ENCODE data around the gene TMEM171. TPM values are rescaled to one million over a fixed set of nuclear protein-coding genes. Genes with fewer than 3 reads are reported as not detected.

Gene TMEM171
- total RNA-seq, 2 donors from 2014 or later, result not detected

GRCh38 chr5:73170522-73170921 lies 50.1 kb downstream of the TMEM171 start:
- no peak for TF ChIP-seq POLR2A (IDR thresholded peaks at IDR 0.05)
- TF ChIP-seq CTCF (IDR thresholded peaks at IDR 0.05), result peak in 1 of 4 experiments; percentile 22
- DNase-seq (ENCODE audit: low spot score), result no peak
- H3K4me1 ChIP-seq (replicated peaks), result no peaks in the 10 kb centered on the region
- H3K27ac ChIP-seq, result no peak overlapping the region
- H3K27me3 ChIP-seq (replicated peaks; ENCODE audit: insufficient read depth), result no peaks in the 10 kb centered on the region
- H3K4me3 ChIP-seq, result no peak overlapping the region
- no peaks in the 10 kb centered on the region for H3K36me3 ChIP-seq
- intact Hi-C loops (cut with DNase I), result no loop called here
- no peaks in the 10 kb centered on the region for H3K9me3 ChIP-seq

- no peak for DNase-seq (ENCODE audit: low spot score)
- intact Hi-C loops (cut with DNase I), result no loop called here
- H3K36me3 ChIP-seq, result no peaks in the 10 kb centered on the region
- H3K4me1 ChIP-seq (replicated peaks), result no peaks in the 10 kb centered on the region
- no peak for TF ChIP-seq POLR2A (IDR thresholded peaks at IDR 0.05)
- no peak for TF ChIP-seq POLR2AphosphoS5 (IDR thresholded peaks at IDR 0.05)
- TF ChIP-seq CTCF (IDR thresholded peaks at IDR 0.05), result no peak
- no peaks in the 10 kb centered on the region for H3K9me3 ChIP-seq
- no peak overlapping the region for H3K4me3 ChIP-seq
- H3K27me3 ChIP-seq (replicated peaks; ENCODE audit: insufficient read depth), result no peaks in the 10 kb centered on the region
- H3K27ac ChIP-seq, result no peak overlapping the region
These were observed 51.1 kb downstream of the TMEM171 start for GRCh38 chr5:73171495-73171894.

GRCh38 chr5:73172951-73173350 lies 52.6 kb downstream of the TMEM171 start, which contains the start of gene TMEM174:
TMEM174 (plus strand) TSS chr5:73173193; CDS start chr5:73173244, 51 bp downstream.
- H3K36me3 ChIP-seq, result no peaks in the 10 kb centered on the region
- no peaks in the 10 kb centered on the region for H3K27me3 ChIP-seq (replicated peaks; ENCODE audit: insufficient read depth)
- no peak for DNase-seq (ENCODE audit: low spot score)
- no peaks in the 10 kb centered on the region for H3K9me3 ChIP-seq
- no peak for TF ChIP-seq CTCF (IDR thresholded peaks at IDR 0.05)
- no peak for TF ChIP-seq POLR2A (IDR thresholded peaks at IDR 0.05)
- no peak for TF ChIP-seq POLR2AphosphoS5 (IDR thresholded peaks at IDR 0.05)
- 97% methylated on average over 5 of the region's 5 CpGs for WGBS
- no peak within 1 kb of the TSS for H3K27ac ChIP-seq
- intact Hi-C loops (cut with DNase I), result no loop called here
- no peak within 1 kb of the TSS for H3K4me3 ChIP-seq
- H3K4me1 ChIP-seq (replicated peaks), result no peaks in the 10 kb centered on the region

GRCh38 chr5:73174100-73174815 lies 53.9 kb downstream of the TMEM171 start:
- no peak overlapping the region for H3K27ac ChIP-seq
- DNase-seq (ENCODE audit: low spot score), result no peak
- intact Hi-C loops (cut with DNase I), result no loop called here
- WGBS, result 59% methylated on average over 8 of the region's 8 CpGs
- no peaks in the 10 kb centered on the region for H3K9me3 ChIP-seq
- TF ChIP-seq POLR2A (IDR thresholded peaks at IDR 0.05) (no peak), CTCF (IDR thresholded peaks at IDR 0.05) (no peak), POLR2AphosphoS5 (IDR thresholded peaks at IDR 0.05) (no peak)
- H3K27me3 ChIP-seq (replicated peaks; ENCODE audit: insufficient read depth), result no peaks in the 10 kb centered on the region
- no peak overlapping the region for H3K4me3 ChIP-seq
- H3K36me3 ChIP-seq, result no peaks in the 10 kb centered on the region
- H3K4me1 ChIP-seq (replicated peaks), result no peaks in the 10 kb centered on the region

- no peaks in the 10 kb centered on the region for H3K27me3 ChIP-seq (replicated peaks; ENCODE audit: insufficient read depth)
- H3K9me3 ChIP-seq, result no peaks in the 10 kb centered on the region
- no peak for DNase-seq (ENCODE audit: low spot score)
- no peak for TF ChIP-seq POLR2A (IDR thresholded peaks at IDR 0.05)
- no peak for TF ChIP-seq CTCF (IDR thresholded peaks at IDR 0.05)
- no peak for TF ChIP-seq POLR2AphosphoS5 (IDR thresholded peaks at IDR 0.05)
- 70% methylated on average over 2 of the region's 2 CpGs for WGBS
- no peak overlapping the region for H3K4me3 ChIP-seq
- intact Hi-C loops (cut with DNase I), result no loop called here
- H3K4me1 ChIP-seq (replicated peaks), result no peaks in the 10 kb centered on the region
- H3K36me3 ChIP-seq, result no peaks in the 10 kb centered on the region
- H3K27ac ChIP-seq, result no peak overlapping the region
These were observed 55.9 kb downstream of the TMEM171 start for GRCh38 chr5:73176250-73176649.
